Testis (tissue), 2 donors: Measurements from ENCODE around the gene MBNL2.

Source experiments
- POLR2A ChIP-seq: fragments of 450-650 bp; IDR thresholded peaks from one replicate; pipeline ENCODE4 v1.6.1; 2017; ENCODE audit warnings: antibody characterized with exemption, mild to moderate bottlenecking, moderate library complexity
- TF ChIP-seq, protein P1 (sequence below), 3 experiments: fragments of 450-650 bp in 2 of 3; fragments of 200-600 bp in 1 of 3; sonication (generic) in 1 of 3; IDR thresholded peaks; one replicate each; pipeline ENCODE4 v1.5.1; 2016 to 2019; ENCODE audit warnings: antibody characterized with exemption in 3 of 3, mild to moderate bottlenecking in 2 of 3, moderate library complexity in 1 of 3

DNA sequence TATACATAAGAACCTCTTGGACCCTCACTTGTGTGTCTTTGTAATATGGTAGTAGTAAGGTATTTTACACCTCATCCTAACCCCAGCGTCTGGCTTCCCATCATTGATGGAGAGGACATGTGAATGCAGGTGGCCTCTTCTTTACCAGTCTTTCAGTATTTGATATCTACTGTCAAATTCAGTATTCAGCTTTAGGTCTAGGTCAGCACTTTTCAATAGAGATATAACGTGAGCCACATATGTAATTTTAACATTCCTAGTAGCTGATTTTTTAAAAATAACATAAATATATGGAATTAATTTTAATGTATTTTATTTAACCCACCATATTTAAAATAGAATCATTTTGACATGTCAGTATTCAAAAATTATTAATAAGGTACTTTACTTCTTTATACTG lies 214.7 kb downstream of the MBNL2 start:
- TF ChIP-seq, protein P1, sequence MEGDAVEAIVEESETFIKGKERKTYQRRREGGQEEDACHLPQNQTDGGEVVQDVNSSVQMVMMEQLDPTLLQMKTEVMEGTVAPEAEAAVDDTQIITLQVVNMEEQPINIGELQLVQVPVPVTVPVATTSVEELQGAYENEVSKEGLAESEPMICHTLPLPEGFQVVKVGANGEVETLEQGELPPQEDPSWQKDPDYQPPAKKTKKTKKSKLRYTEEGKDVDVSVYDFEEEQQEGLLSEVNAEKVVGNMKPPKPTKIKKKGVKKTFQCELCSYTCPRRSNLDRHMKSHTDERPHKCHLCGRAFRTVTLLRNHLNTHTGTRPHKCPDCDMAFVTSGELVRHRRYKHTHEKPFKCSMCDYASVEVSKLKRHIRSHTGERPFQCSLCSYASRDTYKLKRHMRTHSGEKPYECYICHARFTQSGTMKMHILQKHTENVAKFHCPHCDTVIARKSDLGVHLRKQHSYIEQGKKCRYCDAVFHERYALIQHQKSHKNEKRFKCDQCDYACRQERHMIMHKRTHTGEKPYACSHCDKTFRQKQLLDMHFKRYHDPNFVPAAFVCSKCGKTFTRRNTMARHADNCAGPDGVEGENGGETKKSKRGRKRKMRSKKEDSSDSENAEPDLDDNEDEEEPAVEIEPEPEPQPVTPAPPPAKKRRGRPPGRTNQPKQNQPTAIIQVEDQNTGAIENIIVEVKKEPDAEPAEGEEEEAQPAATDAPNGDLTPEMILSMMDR (IDR thresholded peaks at IDR 0.05): no peak
- TF ChIP-seq POLR2A: no peak
